ENCODE data around the gene KCNG2.
"Not testable (repeated sequence)": the region's sequence is repeated elsewhere in the genome, so short reads cannot be mapped to it uniquely, and the experiment has no call there.

The KCNG2 gene, protein sequence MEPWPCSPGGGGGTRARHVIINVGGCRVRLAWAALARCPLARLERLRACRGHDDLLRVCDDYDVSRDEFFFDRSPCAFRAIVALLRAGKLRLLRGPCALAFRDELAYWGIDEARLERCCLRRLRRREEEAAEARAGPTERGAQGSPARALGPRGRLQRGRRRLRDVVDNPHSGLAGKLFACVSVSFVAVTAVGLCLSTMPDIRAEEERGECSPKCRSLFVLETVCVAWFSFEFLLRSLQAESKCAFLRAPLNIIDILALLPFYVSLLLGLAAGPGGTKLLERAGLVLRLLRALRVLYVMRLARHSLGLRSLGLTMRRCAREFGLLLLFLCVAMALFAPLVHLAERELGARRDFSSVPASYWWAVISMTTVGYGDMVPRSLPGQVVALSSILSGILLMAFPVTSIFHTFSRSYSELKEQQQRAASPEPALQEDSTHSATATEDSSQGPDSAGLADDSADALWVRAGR

DNA sequence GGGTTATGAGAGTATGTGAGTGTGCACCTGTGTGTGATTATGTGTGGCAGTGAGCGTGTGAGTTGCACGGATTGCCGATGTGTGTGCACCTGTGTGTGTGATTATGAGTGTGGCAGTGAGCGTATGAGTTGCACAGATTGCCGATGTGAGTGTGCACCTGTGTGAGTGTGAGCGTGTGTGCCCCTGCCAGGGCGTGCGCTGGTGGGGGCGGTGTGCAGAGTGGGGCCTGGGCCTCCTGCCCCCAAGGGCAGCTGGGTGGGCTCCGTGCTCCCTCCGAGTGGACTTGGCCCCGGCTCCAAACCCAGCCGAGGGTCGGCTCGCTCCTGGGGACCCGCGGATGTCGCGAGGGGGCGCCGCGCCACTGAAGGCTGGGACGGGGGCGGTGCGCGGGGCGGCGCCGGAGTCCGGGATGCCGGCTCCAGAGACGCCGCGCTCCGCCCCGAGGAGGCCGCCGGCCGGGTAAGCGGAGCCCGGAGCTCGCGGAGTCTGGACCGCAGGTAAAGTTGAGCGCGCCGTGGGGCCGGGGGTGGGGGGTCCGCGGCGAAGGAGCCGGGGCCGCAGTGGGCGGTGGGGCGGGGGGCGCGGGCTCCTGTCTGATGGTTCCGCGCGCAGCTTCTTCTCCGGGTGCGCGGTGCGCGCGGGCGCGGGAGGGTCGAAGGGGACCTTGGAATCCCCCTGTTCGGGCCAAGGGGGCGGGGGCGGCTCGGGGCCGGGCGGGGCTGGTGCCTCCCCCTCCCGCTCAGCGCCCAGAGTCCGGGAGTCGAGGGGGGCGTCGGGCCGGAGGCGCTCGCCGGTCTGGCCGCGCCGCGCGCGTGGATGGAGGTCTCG lies at the start of gene KCNG2:
KCNG2 (plus strand) TSS at position 421 of the 828 bp plus-strand sequence. CDS start 65,730 bp downstream, outside the sequence.
- DNase-seq = peak; percentile 21

DNA sequence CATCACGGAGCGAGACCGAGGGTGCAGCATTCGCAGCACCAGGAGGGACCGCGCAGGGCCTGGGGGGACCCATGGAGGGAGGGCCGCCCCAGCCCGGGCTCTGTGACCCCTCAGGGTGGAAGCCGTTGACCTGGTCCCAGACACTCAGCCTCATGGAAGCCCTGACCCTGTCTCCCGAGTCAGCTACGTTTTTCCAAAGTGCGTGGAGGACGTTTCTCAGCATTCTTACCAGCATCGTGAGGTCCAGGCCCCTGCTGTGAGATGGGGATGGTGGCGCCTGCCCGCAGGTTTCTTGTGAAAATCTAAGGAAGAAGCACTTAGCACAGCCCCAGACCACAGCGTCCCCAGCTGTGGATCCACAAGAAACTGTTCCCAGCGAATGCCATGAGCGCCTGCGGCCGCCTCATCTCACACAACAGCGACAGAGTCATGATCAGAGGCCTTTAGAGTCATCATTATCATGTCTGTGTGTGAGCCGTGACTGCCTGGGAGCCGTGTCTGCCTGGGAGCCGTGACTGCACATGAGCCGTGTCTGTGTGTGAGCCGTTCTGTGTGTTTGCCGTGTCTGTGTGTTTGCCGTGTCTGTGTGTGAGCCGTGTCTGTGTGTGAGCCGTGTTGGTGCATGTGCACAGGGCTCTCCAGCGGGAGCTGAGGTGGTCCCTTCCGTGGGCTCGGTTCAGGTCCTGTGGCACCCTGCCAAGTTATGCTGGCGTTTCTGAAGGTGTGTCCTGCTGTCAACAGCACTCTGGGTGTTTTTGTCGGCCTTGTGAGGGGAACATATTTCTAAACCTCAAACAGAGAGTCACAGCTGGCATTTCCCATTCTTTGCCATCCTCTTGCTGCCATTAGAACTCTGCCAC lies 49.2 kb upstream of the KCNG2 start:
- no peak for DNase-seq

DNA sequence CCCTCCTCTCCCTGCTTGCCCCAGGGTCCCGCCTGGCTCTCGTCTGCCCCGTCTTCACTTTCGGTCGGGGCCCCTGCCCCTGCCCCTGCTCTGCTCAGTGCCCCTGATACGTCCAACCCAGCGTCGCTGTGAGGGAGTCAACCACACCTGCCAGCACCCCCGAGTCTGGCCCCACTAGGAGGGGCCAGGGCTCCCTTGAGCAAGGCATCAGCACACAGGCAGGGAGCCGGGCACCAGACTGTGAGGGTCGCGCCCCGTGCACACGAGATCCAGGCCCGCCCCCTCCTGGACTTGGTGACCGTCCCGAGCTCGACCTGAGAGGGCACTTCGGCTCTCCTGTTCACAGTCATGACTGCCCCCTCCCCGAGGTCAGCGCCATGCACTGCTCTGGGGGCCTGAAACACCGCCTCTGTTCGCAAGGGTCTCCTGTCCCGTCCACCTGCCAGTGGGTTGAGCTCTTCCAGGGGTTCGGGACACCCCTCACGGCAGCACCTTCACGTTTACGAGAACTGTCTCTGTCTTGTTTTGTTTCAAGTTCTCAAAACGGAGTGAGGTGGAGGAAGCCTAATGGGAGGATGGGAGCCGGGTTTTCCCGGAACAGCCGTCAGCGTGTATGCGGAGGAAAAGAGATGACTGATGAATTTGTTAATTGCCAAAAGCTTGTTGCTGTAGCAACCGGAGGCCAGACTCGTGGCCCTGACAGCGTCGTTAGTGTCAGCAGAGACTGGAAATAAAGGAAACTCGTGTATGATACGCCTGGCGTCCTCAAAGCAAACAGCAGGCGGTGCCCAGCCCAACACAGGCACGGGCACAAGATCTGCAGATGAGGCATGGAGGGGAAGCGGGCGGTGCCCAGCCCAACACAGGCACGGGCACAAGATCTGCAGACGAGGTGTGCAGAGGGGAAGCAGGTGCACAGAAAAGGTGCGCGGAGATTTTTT lies 48.2 kb upstream of the KCNG2 start:
- no peak for DNase-seq

DNA sequence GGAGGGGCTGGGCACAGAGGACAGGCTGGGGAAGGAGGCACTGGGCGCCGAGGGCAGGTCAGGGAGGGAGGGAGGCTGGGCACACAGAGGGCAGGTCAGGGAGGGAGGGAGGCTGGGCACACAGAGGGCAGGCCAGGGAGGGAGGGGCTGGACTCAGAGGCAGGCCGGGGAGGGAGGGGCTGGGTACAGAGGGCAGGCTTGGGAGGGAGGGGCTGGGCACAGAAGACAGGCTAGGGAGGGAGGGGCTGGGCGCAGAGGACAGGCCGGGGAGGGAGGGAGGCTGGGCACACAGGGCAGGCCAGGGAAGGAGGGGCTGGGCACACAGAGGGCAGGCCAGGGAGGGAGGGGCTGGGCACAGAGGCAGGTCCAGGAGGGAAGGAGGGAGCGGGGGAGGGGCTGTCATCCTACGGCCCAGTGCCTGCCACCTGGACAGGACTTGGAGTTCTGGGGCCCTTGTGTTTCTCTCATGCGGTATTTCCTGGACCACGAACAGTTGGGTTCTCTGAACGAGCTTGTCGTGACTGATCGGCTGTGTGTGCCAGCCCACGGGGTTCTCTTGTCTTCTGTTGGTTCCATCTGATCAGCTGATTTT lies 46.7 kb upstream of the KCNG2 start:
- DNase-seq = no peak

DNA sequence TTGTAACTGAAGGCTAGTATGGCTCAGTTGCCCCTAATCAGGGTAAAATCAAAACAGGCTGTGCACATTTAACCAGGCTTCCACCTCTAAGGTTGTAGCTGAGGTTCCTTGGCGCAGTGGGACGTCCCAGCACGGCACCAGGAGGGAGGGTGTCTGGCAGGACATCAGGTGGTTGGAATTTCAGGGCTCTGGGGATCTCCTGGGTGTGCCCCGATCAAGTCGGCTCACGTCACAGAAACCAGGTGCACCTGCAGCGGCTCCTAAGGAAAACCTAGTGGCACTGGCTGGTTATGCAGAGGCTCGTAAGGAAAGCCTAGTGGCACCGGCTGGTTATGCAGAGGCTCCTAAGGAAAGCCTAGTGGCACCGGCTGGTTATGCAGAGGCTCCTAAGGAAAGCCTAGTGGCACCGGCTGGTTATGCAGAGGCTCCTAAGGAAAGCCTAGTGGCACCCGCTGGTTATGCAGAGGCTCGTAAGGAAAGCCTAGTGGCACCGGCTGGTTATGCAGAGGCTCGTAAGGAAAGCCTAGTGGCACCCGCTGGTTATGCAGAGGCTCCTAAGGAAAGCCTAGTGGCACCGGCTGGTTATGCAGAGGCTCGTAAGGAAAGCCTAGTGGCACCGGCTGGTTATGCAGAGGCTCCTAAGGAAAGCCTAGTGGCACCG lies 45.7 kb upstream of the KCNG2 start:
- DNase-seq = not testable (repeated sequence)

DNA sequence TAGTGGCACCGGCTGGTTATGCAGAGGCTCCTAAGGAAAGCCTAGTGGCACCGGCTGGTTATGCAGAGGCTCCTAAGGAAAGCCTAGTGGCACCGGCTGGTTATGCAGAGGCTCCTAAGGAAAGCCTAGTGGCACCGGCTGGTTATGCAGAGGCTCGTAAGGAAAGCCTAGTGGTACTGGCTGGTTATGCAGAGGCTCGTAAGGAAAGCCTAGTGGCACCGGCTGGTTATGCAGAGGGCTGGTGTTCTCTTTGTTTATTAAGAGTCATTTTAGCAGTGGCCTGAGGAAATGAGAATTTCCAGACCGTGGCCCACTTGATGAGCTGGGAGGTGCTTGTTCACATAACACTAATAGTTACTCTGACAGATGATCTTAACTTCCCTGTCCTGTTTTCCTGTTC lies 44.8 kb upstream of the KCNG2 start:
- not testable (repeated sequence) for DNase-seq

DNA sequence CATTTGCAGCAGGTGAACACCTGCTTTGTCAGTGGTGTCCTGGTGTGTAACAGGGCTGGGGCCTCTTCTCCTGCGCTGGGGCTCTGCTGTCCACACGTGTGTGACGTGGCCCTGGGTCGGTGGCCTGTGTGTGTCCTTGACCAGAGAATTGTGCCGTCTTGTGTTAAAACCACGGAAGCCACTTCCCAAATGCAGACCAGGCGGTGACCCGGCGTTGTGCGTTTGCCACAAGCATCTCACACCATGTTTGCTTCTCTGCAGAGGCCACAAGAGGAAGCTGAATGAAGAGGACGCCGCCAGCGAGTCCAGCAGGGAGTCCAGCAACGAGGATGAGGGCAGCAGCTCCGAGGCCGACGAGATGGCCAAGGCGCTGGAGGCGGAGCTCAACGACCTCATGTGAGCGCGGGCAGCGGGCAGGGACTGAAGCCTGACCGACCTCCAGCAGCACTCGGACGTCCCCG lies 44.3 kb upstream of the KCNG2 start:
- no peak for DNase-seq

DNA sequence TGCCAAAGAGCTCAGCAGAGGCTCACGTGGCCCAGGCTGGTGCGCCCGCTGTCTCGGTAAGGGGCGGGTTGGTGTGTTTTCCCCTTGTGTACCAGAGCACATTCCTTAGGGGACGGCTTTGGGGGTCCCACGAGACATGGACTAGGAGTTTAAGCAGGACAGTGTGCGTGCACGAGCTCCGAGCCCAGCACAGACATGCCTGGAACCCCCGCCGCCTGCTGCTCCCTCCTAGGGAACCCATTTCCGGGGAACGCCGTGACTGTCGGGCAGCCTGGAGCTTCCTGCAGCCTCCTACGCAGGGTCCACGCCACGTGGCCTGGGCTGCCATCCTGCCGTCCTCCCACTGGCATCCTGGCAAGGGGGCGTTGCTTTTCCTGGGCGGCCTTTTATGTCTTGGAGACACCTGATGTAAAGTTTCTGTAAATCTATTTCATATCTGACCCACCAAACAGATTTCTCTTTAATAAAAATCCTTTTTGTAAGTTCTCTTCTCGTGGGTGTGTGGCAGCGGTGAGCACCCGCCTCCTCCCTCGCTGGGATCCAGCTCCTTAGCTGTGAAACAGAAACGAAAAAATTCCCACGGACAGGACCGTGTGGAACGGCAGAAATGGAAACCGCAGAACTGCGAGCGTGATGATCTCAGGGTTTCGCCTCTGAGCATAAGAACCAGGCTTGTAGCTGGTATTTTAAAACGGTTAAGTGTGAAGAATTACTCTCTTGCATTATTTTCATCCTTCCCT lies 43.5 kb upstream of the KCNG2 start:
- DNase-seq = no peak

DNA sequence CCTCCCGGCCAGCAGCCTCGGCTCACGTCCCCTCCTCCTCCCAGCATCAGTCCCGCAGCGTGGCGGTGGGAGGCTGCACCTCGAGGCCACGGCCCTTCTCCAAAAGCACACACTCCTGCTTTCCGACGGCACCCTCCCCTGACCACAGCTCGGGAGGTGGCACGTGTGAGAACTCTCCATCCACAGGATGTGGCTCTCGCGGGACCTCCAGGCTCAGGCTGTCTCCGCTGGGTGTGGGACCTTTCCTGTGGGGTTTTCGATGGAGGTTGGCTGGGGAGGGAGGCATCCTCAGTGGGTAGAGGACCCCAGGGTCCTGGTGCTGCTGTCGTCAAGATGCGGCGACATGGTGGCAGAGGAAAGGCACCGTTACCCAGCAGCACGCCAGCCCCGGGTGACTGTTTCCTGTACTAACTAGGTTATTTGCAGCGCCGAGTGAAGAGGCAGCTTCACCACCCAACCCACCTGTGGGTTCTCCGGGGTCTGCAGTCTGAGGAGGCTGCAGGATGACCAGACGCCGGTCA lies 42.8 kb upstream of the KCNG2 start:
- DNase-seq = no peak

DNA sequence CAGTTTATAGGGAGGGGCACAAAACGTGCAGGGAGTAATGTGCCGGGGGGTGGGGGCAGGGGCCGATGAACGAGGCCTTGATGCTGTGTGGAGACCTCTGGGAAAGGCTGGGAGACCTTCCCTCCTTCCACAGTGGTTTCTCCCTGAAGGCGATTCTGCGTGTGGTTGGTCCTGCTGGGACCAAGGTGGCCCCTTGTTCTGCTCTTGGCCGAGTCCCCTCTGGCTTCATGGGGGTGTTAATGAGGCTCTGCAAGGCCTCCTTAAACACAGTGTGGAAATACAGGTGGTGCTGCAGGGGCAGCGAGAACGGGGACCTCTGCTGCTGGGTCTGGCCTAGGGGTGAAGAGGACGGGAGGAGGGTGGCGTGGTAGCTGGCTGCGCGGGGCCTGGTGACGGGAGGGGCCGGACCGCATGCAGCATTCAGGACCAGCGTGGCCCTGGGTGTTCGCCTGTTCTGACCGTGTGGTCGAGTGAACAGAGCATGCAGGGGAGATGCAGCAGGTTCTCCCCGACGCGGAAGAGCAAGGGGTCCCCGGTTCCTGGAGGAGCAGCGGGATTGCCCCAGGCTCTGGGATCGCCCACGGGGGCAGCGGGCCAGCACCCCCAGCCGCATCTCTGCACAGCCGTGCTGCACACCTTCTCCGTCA lies 42.1 kb upstream of the KCNG2 start:
- no peak for DNase-seq

DNA sequence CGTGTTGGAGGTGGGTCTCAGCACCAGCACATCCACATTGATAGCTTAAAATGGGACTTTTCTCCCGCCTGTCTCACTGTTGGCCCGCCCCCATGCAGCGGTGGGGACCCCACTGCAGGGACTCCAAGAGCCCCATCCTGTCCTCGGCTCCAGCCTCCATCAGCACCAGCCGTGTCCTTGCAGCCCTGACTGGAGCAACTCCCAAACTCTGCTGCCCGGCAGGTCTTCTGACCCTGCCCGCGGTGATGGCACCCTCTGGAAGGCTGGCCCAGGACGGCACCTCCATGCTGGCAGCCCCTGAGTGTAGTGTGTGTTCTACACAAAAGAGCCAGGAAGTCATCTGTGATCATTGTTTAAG lies 41.6 kb upstream of the KCNG2 start:
- DNase-seq = no peak

DNA sequence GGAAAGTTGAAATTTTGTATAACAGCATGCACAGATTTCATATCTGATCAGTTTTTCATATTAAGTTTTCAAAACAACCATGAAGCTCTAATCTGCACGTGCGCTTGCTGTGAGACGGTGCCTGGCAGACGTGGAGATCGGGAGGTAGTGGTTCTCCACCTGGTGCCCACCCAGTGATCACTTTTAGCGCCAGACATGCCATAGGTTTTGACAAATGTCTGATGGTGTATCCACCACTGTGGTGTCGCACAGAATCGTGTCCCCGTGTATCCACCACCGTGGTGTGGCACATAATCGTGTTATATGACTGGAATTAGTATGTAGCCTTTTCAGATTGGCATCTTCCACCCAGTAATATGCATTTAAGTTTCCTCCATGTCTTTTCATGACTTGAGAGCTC lies 40.9 kb upstream of the KCNG2 start:
- DNase-seq = no peak

DNA sequence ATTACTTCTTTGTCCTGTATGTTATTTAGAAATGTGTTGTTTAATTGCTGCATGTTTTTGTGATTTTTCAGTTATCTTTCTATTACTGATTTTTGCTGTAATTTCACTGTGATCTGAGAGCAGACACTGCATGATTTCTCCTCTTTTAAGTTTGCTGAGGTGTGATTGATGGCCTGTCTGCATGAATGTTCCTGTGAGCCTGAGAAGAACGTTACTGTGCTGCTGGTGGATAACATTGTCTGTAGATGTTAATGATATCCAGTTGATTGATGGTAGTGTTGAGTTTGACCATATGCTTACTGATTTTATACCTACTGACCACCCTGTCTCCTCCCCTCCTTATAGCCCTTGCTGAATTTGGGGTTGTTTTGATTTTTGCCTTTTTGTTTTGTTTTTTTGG lies 37.4 kb upstream of the KCNG2 start:
- DNase-seq = no peak

DNA sequence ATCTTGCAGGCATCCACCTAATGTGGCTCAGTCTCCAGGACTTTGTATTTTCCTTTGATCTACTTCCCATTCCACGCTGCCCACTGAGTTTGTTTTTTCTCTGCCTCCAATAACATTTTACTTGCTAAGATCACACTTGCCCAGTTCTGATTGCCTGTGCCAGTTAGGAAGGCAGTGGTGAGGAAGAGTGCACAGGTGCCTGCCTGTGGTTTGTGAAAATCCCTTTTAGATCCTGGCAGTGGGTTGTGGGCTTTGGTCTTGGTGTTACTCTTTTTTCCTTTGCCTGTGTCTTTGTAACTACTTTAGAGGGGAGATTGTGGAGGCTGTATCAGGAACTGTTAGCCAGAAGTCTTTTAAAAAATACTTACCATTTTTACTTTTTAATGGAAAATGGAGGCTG lies 36.9 kb upstream of the KCNG2 start:
- DNase-seq = no peak

DNA sequence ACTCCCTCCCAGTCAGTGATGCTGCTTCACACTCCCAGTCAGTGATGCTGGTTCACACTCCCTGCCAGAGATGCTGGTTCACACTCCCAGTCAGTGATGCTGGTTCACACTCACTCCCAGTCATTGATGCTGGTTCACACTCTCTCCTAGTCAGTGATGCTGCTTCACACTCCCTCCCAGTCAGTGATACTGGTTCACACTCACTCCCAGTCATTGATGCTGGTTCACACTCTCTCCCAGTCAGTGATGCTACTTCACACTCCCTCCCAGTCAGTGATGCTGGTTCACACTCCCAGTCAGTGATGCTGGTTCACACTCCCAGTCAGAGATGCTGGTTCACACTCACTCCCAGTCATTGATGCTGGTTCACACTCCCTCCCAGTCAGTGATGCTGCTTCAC lies 34.3 kb upstream of the KCNG2 start:
- DNase-seq = no peak

DNA sequence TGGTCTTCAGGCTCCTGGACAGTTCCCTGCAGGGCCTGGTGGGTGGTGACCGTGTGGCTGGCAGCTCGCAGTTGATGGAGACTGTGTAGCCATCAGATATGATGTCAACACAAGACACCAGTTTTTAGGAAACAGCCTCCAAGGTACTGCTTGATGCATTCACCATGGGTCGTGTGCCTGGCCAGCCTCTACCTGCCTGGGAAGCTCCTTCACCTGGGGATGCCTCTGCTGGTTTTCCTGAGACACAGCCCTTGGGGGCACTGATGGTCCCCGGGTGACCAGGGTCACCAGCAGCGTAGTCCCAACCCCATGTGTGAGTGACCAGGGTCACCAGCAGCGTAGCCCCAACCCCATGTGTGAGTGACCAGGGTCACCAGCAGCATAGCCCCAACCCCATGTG lies 33.6 kb upstream of the KCNG2 start:
- DNase-seq = no peak

DNA sequence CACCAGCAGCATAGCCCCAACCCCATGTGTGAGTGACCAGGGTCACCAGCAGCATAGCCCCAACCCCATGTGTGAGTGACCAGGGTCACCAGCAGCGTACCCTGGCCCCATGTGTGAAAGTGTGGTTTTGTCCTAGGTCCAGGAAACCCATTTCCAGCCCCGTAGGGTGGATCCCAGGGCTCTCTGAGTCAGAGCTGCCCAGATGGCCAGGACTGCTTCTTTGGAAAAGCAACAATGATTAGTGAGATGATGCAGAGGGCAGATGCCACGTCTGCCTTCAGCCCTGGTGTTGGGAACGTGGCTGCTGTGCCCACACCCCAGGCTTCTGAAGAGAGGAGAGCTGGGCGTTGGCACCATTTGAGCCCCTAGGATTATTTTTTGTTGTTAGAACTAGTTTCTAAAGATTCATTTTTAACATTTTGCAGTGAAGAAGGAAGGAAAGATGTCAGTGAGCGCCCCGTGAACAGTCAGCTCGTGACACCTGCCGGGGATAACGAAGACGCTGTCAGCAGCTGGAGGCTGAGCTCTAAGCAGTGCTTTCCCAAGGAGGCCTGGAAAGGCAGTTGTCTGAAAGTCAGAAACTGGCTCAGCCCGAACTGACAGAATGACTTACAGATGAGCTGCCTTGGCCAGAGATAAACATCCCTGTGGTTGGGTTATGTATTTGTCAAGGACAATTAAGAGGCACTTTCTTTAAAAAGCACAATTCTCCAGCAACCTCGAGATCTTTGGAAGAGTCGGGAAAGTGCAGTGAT lies 32.1 kb upstream of the KCNG2 start:
- no peak for DNase-seq

DNA sequence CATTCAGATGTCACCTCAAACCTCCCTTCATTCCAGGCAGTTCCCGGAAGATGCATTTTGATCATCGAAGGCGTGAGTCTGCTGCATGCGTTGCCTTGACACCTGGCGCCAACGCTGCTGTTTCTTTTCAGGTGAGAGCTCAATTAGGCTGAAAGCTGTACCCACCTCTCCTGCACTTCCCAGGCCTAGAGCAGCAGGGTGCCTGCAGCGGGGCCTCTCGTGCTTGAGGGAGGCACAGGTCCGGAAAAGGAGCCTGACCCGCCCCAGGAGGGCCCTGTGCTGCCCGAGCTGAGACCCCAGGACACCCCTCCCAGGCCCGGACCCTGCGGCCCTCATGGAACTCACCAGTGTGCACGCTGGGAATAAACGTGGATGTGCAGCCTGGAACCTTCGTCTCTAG lies 31.4 kb upstream of the KCNG2 start:
- DNase-seq = no peak

DNA sequence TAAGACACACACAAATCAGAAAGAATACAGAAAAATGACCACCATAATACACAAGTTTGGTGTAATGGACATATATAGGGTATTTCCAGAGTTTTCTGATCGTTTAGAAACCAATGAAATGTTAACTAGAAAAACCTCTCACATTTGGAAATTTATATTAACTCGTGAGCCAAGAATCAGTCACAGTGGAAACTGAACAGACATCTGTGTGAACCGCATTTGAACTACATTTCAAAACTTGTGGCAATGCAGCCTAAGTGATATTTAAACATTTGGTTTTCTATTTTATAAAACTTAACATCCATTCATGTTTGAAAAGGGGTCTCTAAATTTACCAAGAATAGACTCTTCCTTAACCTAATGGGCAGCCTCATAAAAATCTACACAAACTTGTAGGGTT lies 29.0 kb upstream of the KCNG2 start:
- DNase-seq = no peak
